Neural cell (in vitro differentiated cells): Measurements from ENCODE around the gene MYCN.

Experiments
- CTCF ChIP-seq: fragments of 450-650 bp; IDR thresholded peaks from 2 replicates; pipeline ENCODE4 v1.5.1; 2014; ENCODE audit warnings: antibody characterized with exemption, mild to moderate bottlenecking, moderate library complexity; ENCODE audit not compliant: poor library complexity, severe bottlenecking
- POLR2AphosphoS5 ChIP-seq: IDR thresholded peaks from 2 replicates; pipeline ENCODE4 v1.6.1; 2012
- RAD21 ChIP-seq: fragments of 450-650 bp; conservative IDR thresholded peaks from 2 replicates; pipeline ENCODE4 v1.6.1; 2014; ENCODE audit warnings: antibody characterized with exemption, mild to moderate bottlenecking, moderate library complexity
- REST ChIP-seq: IDR thresholded peaks from 2 replicates; pipeline ENCODE4 v1.6.1; 2012; ENCODE audit warnings: borderline replicate concordance

GRCh38 chr2:15991231-15991630, 50.9 kb downstream of the MYCN start:
- TF ChIP-seq CTCF (no peak), REST (no peak), POLR2AphosphoS5 (no peak), RAD21 (no peak)
